IMR-90 (cell line): ENCODE measurements around the gene ANKRD13B. TPM values are rescaled to one million over a fixed set of nuclear protein-coding genes. Genes with fewer than 3 reads are reported as not detected.

Experiments used
- ATAC-seq: fragments of 200-7000 bp; cut with Tn5 transposase; 2 replicates; pipeline ENCODE4 v1.9.1; 2020; ENCODE audit warnings: low read depth, mild to moderate bottlenecking, moderate library complexity
- BruUV-seq: library from RNA; stranded (reverse); fragments of 400-500 nt; replicated peaks from 2 replicates; lab custom pipeline; 2021; lab: Mats Ljungman, UMichigan
- CTCF ChIA-PET: fragments of 300-600 bp; formaldehyde crosslinking; extraction: SDS; loops from one replicate; lab custom pipeline; 2021; ENCODE audit warnings: antibody characterized with exemption; lab: Yijun Ruan, JAX
- POLR2A ChIA-PET: fragments of 300-600 bp; sonication (Branson Sonifier 250); formaldehyde crosslinking; loops from one replicate; lab custom pipeline; 2022; ENCODE audit warnings: antibody characterized with exemption; ENCODE audit not compliant: unreplicated experiment; lab: Charles Lee
- DNase-seq: peaks from one replicate; pipeline ENCODE4 v3.0.0; 2013
- H2AFZ ChIP-seq: replicated peaks from 2 replicates; pipeline ENCODE3; 2013; ENCODE audit warnings: low read length, mild to moderate bottlenecking; ENCODE audit not compliant: poor library complexity
- H2AK5ac ChIP-seq: 2 replicates; pipeline ENCODE4 v1.6.1; 2013; ENCODE audit warnings: low read depth, low read length, inconsistent platforms
- H2AK9ac ChIP-seq: replicated peaks from 2 replicates; pipeline ENCODE3; 2013; ENCODE audit warnings: mild to moderate bottlenecking, low read depth, low read length, moderate library complexity; ENCODE audit not compliant: poor library complexity
- H2BK120ac ChIP-seq: 2 replicates; pipeline ENCODE4 v1.6.1; 2013; ENCODE audit warnings: low read depth, low read length, inconsistent platforms
- H2BK15ac ChIP-seq: 3 replicates; pipeline ENCODE4 v1.6.1; 2013; ENCODE audit warnings: low read depth, low read length, inconsistent platforms
- H2BK20ac ChIP-seq: 2 replicates; pipeline ENCODE4 v1.6.1; 2013; ENCODE audit warnings: low read depth, mild to moderate bottlenecking, inconsistent platforms, low read length, moderate library complexity
- H2BK5ac ChIP-seq: 2 replicates; pipeline ENCODE4 v1.6.1; 2013; ENCODE audit warnings: mild to moderate bottlenecking, low read depth, low read length, inconsistent platforms; ENCODE audit not compliant: poor library complexity, severe bottlenecking
- H3K14ac ChIP-seq: replicated peaks from 2 replicates; pipeline ENCODE4 v1.6.1; 2013; ENCODE audit warnings: low read depth, low read length, inconsistent platforms
- H3K18ac ChIP-seq: 2 replicates; pipeline ENCODE4 v1.6.1; 2013; ENCODE audit warnings: low read depth, low read length, control low read depth
- H3K23ac ChIP-seq: 2 replicates; pipeline ENCODE4 v1.6.1; 2013; ENCODE audit warnings: low read depth, low read length, inconsistent platforms
- H3K27ac ChIP-seq: 2 replicates; pipeline ENCODE4 v1.5.1; 2013; ENCODE audit warnings: mild to moderate bottlenecking, control low read depth, low read length; ENCODE audit not compliant: insufficient read depth
- H3K27me3 ChIP-seq: 2 replicates; pipeline ENCODE4 v1.6.1; 2013; ENCODE audit warnings: low read length; ENCODE audit not compliant: control insufficient read depth, insufficient read depth
- H3K36me3 ChIP-seq: 2 replicates; pipeline ENCODE4 v1.6.1; 2013; ENCODE audit warnings: low read length, mixed read lengths; ENCODE audit not compliant: control insufficient read depth, insufficient read depth
- H3K4ac ChIP-seq: 2 replicates; pipeline ENCODE4 v1.6.1; 2013; ENCODE audit warnings: low read depth, low read length, inconsistent platforms
- H3K4me1 ChIP-seq: 2 replicates; pipeline ENCODE4 v1.6.1; 2013; ENCODE audit warnings: low read length, mixed read lengths; ENCODE audit not compliant: control insufficient read depth, insufficient read depth
- H3K4me2 ChIP-seq: 2 replicates; pipeline ENCODE4 v1.6.1; 2013; ENCODE audit warnings: low read depth, mild to moderate bottlenecking, control low read depth, low read length, moderate library complexity
- H3K4me3 ChIP-seq: 2 replicates; pipeline ENCODE4 v1.5.1; 2013; ENCODE audit warnings: low read depth, mild to moderate bottlenecking, control low read depth, low read length, moderate library complexity; ENCODE audit not compliant: insufficient read depth
- H3K56ac ChIP-seq: 2 replicates; pipeline ENCODE4 v1.6.1; 2013; ENCODE audit warnings: low read length, inconsistent platforms; ENCODE audit not compliant: insufficient read depth; ENCODE audit errors: extremely low read depth
- H3K79me1 ChIP-seq, 2 experiments: 2 replicates each; pipeline ENCODE4 v1.6.1; 2013; ENCODE audit warnings: low read length in 2 of 2, inconsistent platforms in 1 of 2, low read depth in 1 of 2
- H3K9ac ChIP-seq: 2 replicates; pipeline ENCODE4 v1.6.1; 2013; ENCODE audit warnings: low read depth, low read length, control low read depth
- H3K9me1 ChIP-seq: 2 replicates; pipeline ENCODE4 v1.6.1; 2013; ENCODE audit warnings: low read length, inconsistent platforms; ENCODE audit not compliant: insufficient read depth
- H3K9me3 ChIP-seq: 2 replicates; pipeline ENCODE4 v1.6.1; 2013; ENCODE audit warnings: low read length; ENCODE audit not compliant: control insufficient read depth, insufficient read depth
- H4K20me1 ChIP-seq: 2 replicates; pipeline ENCODE4 v1.6.1; 2013; ENCODE audit warnings: low read length, inconsistent platforms; ENCODE audit not compliant: insufficient read depth
- H4K5ac ChIP-seq: 2 replicates; pipeline ENCODE4 v1.6.1; 2013; ENCODE audit warnings: mild to moderate bottlenecking, low read depth, low read length, control low read depth
- H4K8ac ChIP-seq, 2 experiments: 2 replicates each; pipeline ENCODE4 v1.6.1; 2013; ENCODE audit warnings: low read depth in 2 of 2, low read length in 2 of 2, control low read depth in 1 of 2, inconsistent platforms in 1 of 2
- H4K91ac ChIP-seq: 2 replicates; pipeline ENCODE4 v1.6.1; 2013; ENCODE audit warnings: low read depth, low read length, inconsistent platforms; ENCODE audit not compliant: insufficient read depth
- BHLHE40 ChIP-seq: fragments of 150-350 bp; IDR thresholded peaks from 2 replicates; pipeline ENCODE4 v1.6.1; 2016; ENCODE audit warnings: mild to moderate bottlenecking, low read depth, low read length
- CEBPB ChIP-seq: IDR thresholded peaks from 2 replicates; pipeline ENCODE4 v1.6.1; 2012; ENCODE audit warnings: low read depth, low read length, improper control_type of control experiment
- CTCF ChIP-seq: conservative IDR thresholded peaks from 2 replicates; pipeline ENCODE4 v1.5.1; 2012; ENCODE audit warnings: mild to moderate bottlenecking, low read depth, low read length, improper control_type of control experiment
- ELK1 ChIP-seq: fragments of 150-350 bp; IDR thresholded peaks from 2 replicates; pipeline ENCODE4 v1.6.1; 2016; ENCODE audit warnings: low read depth, mild to moderate bottlenecking, low read length, moderate library complexity, borderline replicate concordance
- FOS ChIP-seq: fragments of 150-350 bp; IDR thresholded peaks from 2 replicates; pipeline ENCODE4 v1.6.1; 2016; ENCODE audit warnings: low read depth, low read length
- MAFK ChIP-seq: IDR thresholded peaks from 2 replicates; pipeline ENCODE4 v1.6.1; 2012; ENCODE audit warnings: low read depth, low read length, improper control_type of control experiment
- MXI1 ChIP-seq: IDR thresholded peaks from 2 replicates; pipeline ENCODE4 v1.6.1; 2012; ENCODE audit warnings: low read depth, mild to moderate bottlenecking, low read length, moderate library complexity, borderline replicate concordance
- NFE2L2 ChIP-seq: fragments of 150-350 bp; IDR thresholded peaks from 2 replicates; pipeline ENCODE4 v1.6.1; 2016; ENCODE audit warnings: low read depth, mild to moderate bottlenecking, low read length
- RAD21 ChIP-seq: IDR thresholded peaks from 2 replicates; pipeline ENCODE4 v1.6.1; 2012; ENCODE audit warnings: low read length, improper control_type of control experiment
- RCOR1 ChIP-seq: IDR thresholded peaks from 2 replicates; pipeline ENCODE4 v1.6.1; 2012; ENCODE audit warnings: mild to moderate bottlenecking, low read length, improper control_type of control experiment; ENCODE audit not compliant: insufficient replicate concordance
- RFX5 ChIP-seq: IDR thresholded peaks from 2 replicates; pipeline ENCODE4 v1.8.0; 2012; ENCODE audit warnings: low read depth, mild to moderate bottlenecking, low read length, moderate library complexity
- SMC3 ChIP-seq: fragments of 150-350 bp; IDR thresholded peaks from 2 replicates; pipeline ENCODE4 v1.6.1; 2016; ENCODE audit warnings: low read depth, mild to moderate bottlenecking, antibody characterized with exemption, low read length, moderate library complexity
- WGBS, 2 experiments: methylation state at CpG; one replicate each; pipeline versions ENCODE4 v1.1.5 to v1.1.7; 2013; ENCODE audit warnings: missing lambda C conversion rate in 2 of 2; ENCODE audit not compliant: insufficient read length in 1 of 2; ENCODE audit errors: extremely low coverage in 2 of 2; 5-methylcytosine and 5-hydroxymethylcytosine counted together
- dilution Hi-C: fragments of 300-500 bp; cut with HindIII; formaldehyde crosslinking; loops from one replicate; pipeline ENCODE4 v1.14.3; 2018; ENCODE audit warnings: low sequenced_read_pairs; ENCODE audit not compliant: unreplicated experiment
- in situ Hi-C: fragments of 300-500 bp; cut with MboI; formaldehyde crosslinking; loops from 3 replicates; pipeline ENCODE4 v1.14.3; 2019; ENCODE audit warnings: low sequenced_read_pairs, inconsistent platforms, mixed read lengths
- intact Hi-C: fragments of 100-400 bp; cut with micrococcal nuclease; formaldehyde crosslinking; loops from 2 replicates; pipeline ENCODE4 v1.10.0; 2022
- polyA plus RNA-seq, 3 experiments: library from polyadenylated mRNA; depleted of rRNA; stranded (reverse); fragments of >200 nt; gene quantifications; 2 replicates each; pipeline ENCODE4 v1.2.3, GENCODE V29; 2012; ENCODE audit warnings: low replicate concordance in 1 of 3
- total RNA-seq: library from RNA; depleted of rRNA; stranded (reverse); fragments of >200 nt; gene quantifications from 2 replicates; pipeline ENCODE4 v1.2.3, GENCODE V29; 2012

ANKRD13B gene
- total and polyA plus RNA-seq, 2 of the 4 experiments (the other 2 are of a cell fraction) = 0.90 to 4.0 TPM

- no peaks in the 10 kb centered on the region; the same call in 1 of the 2 replicates for H3K9me1 ChIP-seq
- no peak for ATAC-seq
- no peak for TF ChIP-seq FOS
- no peak for TF ChIP-seq NFE2L2
- no peak for TF ChIP-seq CEBPB
- no peak for TF ChIP-seq CTCF
- no peak for TF ChIP-seq RCOR1
- no peak for TF ChIP-seq MAFK
- no peak for TF ChIP-seq SMC3
- no peak for TF ChIP-seq RFX5
- no peak for TF ChIP-seq MXI1
- no peak for TF ChIP-seq RAD21
- no peak for TF ChIP-seq BHLHE40
- TF ChIP-seq ELK1 = no peak
- intact Hi-C loops = loop anchor here (10.0 kb wide), 1 partner anchor 425 kb away; no protein-coding TSS in a partner anchor
- dilution Hi-C loops = no loop called here
- peak overlapping the region; percentile 70; the same call in 1 of the 2 replicates for H3K23ac ChIP-seq
- peak overlapping the region; percentile 60 for H2AK5ac ChIP-seq
- H3K56ac ChIP-seq = no peak overlapping the region
- peak overlapping the region; percentile 97 for H3K4me3 ChIP-seq
- peak overlapping the region; percentile 44; the same call in 1 of the 2 replicates for H4K5ac ChIP-seq
- H3K14ac ChIP-seq = peak overlapping the region; percentile 92
- peak overlapping the region; percentile 28; the same call in 1 of the 2 replicates for H2BK120ac ChIP-seq
- no peak overlapping the region for H2BK20ac ChIP-seq
- peak overlapping the region; percentile 65 for H3K4ac ChIP-seq
- peaks cover 16% of the 10 kb centered on the region for H3K36me3 ChIP-seq
- H3K9me3 ChIP-seq = no peaks in the 10 kb centered on the region
- peak overlapping the region; percentile 80 to 89; a peak in 3 of 4 replicates for H4K8ac ChIP-seq
- peak overlapping the region; percentile 93 for H3K4me2 ChIP-seq
- H3K27me3 ChIP-seq = no peaks in the 10 kb centered on the region
- H4K91ac ChIP-seq = peak overlapping the region; percentile 84
- H2AFZ ChIP-seq = peak overlapping the region; percentile 94
- H3K27ac ChIP-seq = peak overlapping the region; percentile 88
- CTCF ChIA-PET = interaction anchor here (0.6 to 1.4 kb wide), 3 partner anchors 14 to 818 kb away, joined by 4 read pairs; no protein-coding TSS in a partner anchor
- WGBS, 2 experiments = 88% methylated on average over 1 of the region's 14 CpGs; no CpG with 5 or more reads in 1 of the 2 experiments
- POLR2A ChIA-PET = no interaction called here
- H2AK9ac ChIP-seq = peak overlapping the region; percentile 97
- H3K9ac ChIP-seq = peak overlapping the region; percentile 87
- peaks cover 11% of the 10 kb centered on the region for H3K4me1 ChIP-seq
- H2BK5ac ChIP-seq = peak overlapping the region; percentile 78
- no peak overlapping the region for H2BK15ac ChIP-seq
- BruUV-seq = no TSS peak
- in situ Hi-C loops = no loop called here
- peaks cover 5 to 44% of the 10 kb centered on the region in 2 experiments for H3K79me1 ChIP-seq
- no peak overlapping the region for H3K18ac ChIP-seq
- peak; percentile 35 for DNase-seq
- no peaks in the 10 kb centered on the region for H4K20me1 ChIP-seq
Measured at GRCh38 chr17:29569245-29569950, 23.5 kb upstream of the ANKRD13B start.
